ENCODE data around the gene SEMA3F.
A peak's percentile ranks its signal among the peaks of the same experiment; 100 is the strongest.

The SEMA3F gene

GRCh38 chr3:50235716-50236483, 80.8 kb downstream of the SEMA3F start, which contains the start of gene GNAI2:
Gene GNAI2, plus strand, starts transcription at chr3:50236204. Its CDS starts 132 bp downstream, at chr3:50236336.
- DNase-seq (ENCODE audit: low read depth): peak; percentile 98

GRCh38 chr3:50236484-50237132, 81.5 kb downstream of the SEMA3F start:
- DNase-seq (ENCODE audit: low read depth): no peak

- DNase-seq (ENCODE audit: low read depth): no peak
Observed at GRCh38 chr3:50237133-50237651, 82.1 kb downstream of the SEMA3F start.

GRCh38 chr3:50237754-50238548, 82.8 kb downstream of the SEMA3F start:
- DNase-seq (ENCODE audit: low read depth): peak; percentile 76

GRCh38 chr3:50238549-50239026, 83.5 kb downstream of the SEMA3F start:
- no peak for DNase-seq (ENCODE audit: low read depth)
